ENCODE data around the gene SLC4A11. TPM values are rescaled to one million over a fixed set of nuclear protein-coding genes. Genes with fewer than 3 reads are reported as not detected.
"Not testable (repeated sequence)": the region's sequence is repeated elsewhere in the genome, so short reads cannot be mapped to it uniquely, and the experiment has no call there.

SLC4A11 gene
- polyA plus RNA-seq, 1 donor from 2014 or later = 0.19 TPM

GRCh38 chr20:3183896-3184612, 54.9 kb downstream of the SLC4A11 start:
- H3K9ac ChIP-seq (ENCODE audit: low read length) = no peak overlapping the region

GRCh38 chr20:3182429-3182828, 56.6 kb downstream of the SLC4A11 start:
- not testable (repeated sequence) for H3K9me2 ChIP-seq (ENCODE audit: insufficient read depth, low read length); H3K79me2 ChIP-seq (replicated peaks; ENCODE audit: insufficient read depth, low read length); H3K27me3 ChIP-seq (ENCODE audit: insufficient read depth, low read depth, low read length); H3K27ac ChIP-seq (ENCODE audit: low read length); H4K20me1 ChIP-seq (ENCODE audit: insufficient read depth); H3F3A ChIP-seq (ENCODE audit: insufficient read depth, low read length, poor library complexity, severe bottlenecking); H3K4me3 ChIP-seq (ENCODE audit: low read length); H3K4me2 ChIP-seq (ENCODE audit: low read length); H3K36me3 ChIP-seq (ENCODE audit: insufficient read depth, low read length); H2AFZ ChIP-seq (ENCODE audit: low read depth, low read length); H3K9me3 ChIP-seq (ENCODE audit: low read length); H3K9ac ChIP-seq (ENCODE audit: low read length)

More at GRCh38 chr20:3183896-3184612, 54.9 kb downstream of the SLC4A11 start:
- Histone ChIP-seq H3K79me2 (replicated peaks; ENCODE audit: insufficient read depth, low read length) (no peaks in the 10 kb centered on the region), H2AFZ (ENCODE audit: low read depth, low read length) (no peak overlapping the region), H3K36me3 (ENCODE audit: insufficient read depth, low read length) (no peaks in the 10 kb centered on the region), H3K9me3 (ENCODE audit: low read length) (no peaks in the 10 kb centered on the region), H3F3A (ENCODE audit: insufficient read depth, low read length, poor library complexity, severe bottlenecking) (no peaks in the 10 kb centered on the region), H4K20me1 (ENCODE audit: insufficient read depth) (no peaks in the 10 kb centered on the region), H3K4me3 (ENCODE audit: low read length) (no peak overlapping the region), H3K4me2 (ENCODE audit: low read length) (no peak overlapping the region), H3K27me3 (ENCODE audit: insufficient read depth, low read depth, low read length) (no peaks in the 10 kb centered on the region), H3K9me2 (ENCODE audit: insufficient read depth, low read length) (no peaks in the 10 kb centered on the region), H3K27ac (ENCODE audit: low read length) (no peak overlapping the region)
- TF ChIP-seq REST (IDR thresholded peaks at IDR 0.05; ENCODE audit: borderline replicate concordance) (no peak), MXI1 (conservative IDR thresholded peaks at IDR 0.05; ENCODE audit: poor library complexity, severe bottlenecking) (no peak), EP300 (conservative IDR thresholded peaks at IDR 0.05; ENCODE audit: poor library complexity, severe bottlenecking) (no peak)

- Histone ChIP-seq H3K27ac (ENCODE audit: low read length) (no peak overlapping the region), H3K79me2 (replicated peaks; ENCODE audit: insufficient read depth, low read length) (no peaks in the 10 kb centered on the region), H3K9me3 (ENCODE audit: low read length) (no peaks in the 10 kb centered on the region), H3K27me3 (ENCODE audit: insufficient read depth, low read depth, low read length) (no peaks in the 10 kb centered on the region), H3K4me2 (ENCODE audit: low read length) (no peak overlapping the region), H3K9ac (ENCODE audit: low read length) (no peak overlapping the region), H3K9me2 (ENCODE audit: insufficient read depth, low read length) (no peaks in the 10 kb centered on the region), H3K36me3 (ENCODE audit: insufficient read depth, low read length) (no peaks in the 10 kb centered on the region), H4K20me1 (ENCODE audit: insufficient read depth) (no peaks in the 10 kb centered on the region), H2AFZ (ENCODE audit: low read depth, low read length) (no peak overlapping the region), H3F3A (ENCODE audit: insufficient read depth, low read length, poor library complexity, severe bottlenecking) (no peaks in the 10 kb centered on the region), H3K4me3 (ENCODE audit: low read length) (no peak overlapping the region)
- no peak for TF ChIP-seq POLR2AphosphoS5 (IDR thresholded peaks at IDR 0.05)
- TF ChIP-seq RAD21 (conservative IDR thresholded peaks at IDR 0.05) = no peak
- no peak for TF ChIP-seq TAF1 (IDR thresholded peaks at IDR 0.05; ENCODE audit: low read depth)
- TF ChIP-seq CTCF (IDR thresholded peaks at IDR 0.05; ENCODE audit: poor library complexity, severe bottlenecking) = no peak
- no peak for TF ChIP-seq REST (IDR thresholded peaks at IDR 0.05; ENCODE audit: borderline replicate concordance)
- TF ChIP-seq SMC3 (conservative IDR thresholded peaks at IDR 0.05; ENCODE audit: poor library complexity) = no peak
Measured at GRCh38 chr20:3181270-3181669, 57.7 kb downstream of the SLC4A11 start.
